NCI-H2196 (cell line): ENCODE data around the gene DAD1.

ENCODE experiments used
- DNase-seq: peaks from one replicate; lab custom pipeline; 2025; ENCODE audit not compliant: unreplicated experiment; lab: John Stamatoyannopoulos, UW

The DAD1 gene

GRCh38 chr14:22519877-22520685 is 68.9 kb downstream of the DAD1 start:
- no peak for DNase-seq

GRCh38 chr14:22518073-22518472 is 71.0 kb downstream of the DAD1 start:
- no peak for DNase-seq

GRCh38 chr14:22517117-22517720 is 71.8 kb downstream of the DAD1 start:
- DNase-seq: no peak

- DNase-seq: no peak
Measured at GRCh38 chr14:22515929-22516328, 73.1 kb downstream of the DAD1 start.
